GM23248 (cell line): ENCODE results near the gene ATN1. TPM values are rescaled to one million over a fixed set of nuclear protein-coding genes. Genes with fewer than 3 reads are reported as not detected.

Experiments
- DNase-seq: peaks from one replicate; pipeline ENCODE4 v3.0.0-alpha.2; 2015
- H2AFZ ChIP-seq: fragments of 200-600 bp; sonication (generic); 2 replicates; pipeline ENCODE4 v1.6.1; 2016; ENCODE audit warnings: antibody characterized with exemption
- H3F3A ChIP-seq: fragments of 200-600 bp; sonication (generic); 2 replicates; pipeline ENCODE4 v1.6.1; 2016; ENCODE audit warnings: mild to moderate bottlenecking, antibody characterized with exemption, mixed run types; ENCODE audit not compliant: insufficient read depth
- H3K27ac ChIP-seq: fragments of 200-600 bp; sonication (generic); 2 replicates; pipeline ENCODE4 v1.5.1; 2016; ENCODE audit warnings: mild to moderate bottlenecking
- H3K27me3 ChIP-seq: fragments of 200-600 bp; sonication (generic); replicated peaks from 2 replicates; pipeline ENCODE4 v1.6.1; 2016; ENCODE audit warnings: mild to moderate bottlenecking; ENCODE audit not compliant: insufficient read depth
- H3K36me3 ChIP-seq: fragments of 200-600 bp; sonication (generic); 2 replicates; pipeline ENCODE4 v1.6.1; 2016; ENCODE audit warnings: low read depth, mild to moderate bottlenecking
- H3K4me1 ChIP-seq: fragments of 200-600 bp; sonication (generic); 2 replicates; pipeline ENCODE4 v1.6.1; 2016; ENCODE audit warnings: mild to moderate bottlenecking; ENCODE audit not compliant: insufficient read depth
- H3K4me2 ChIP-seq: fragments of 200-600 bp; sonication (generic); one replicate; pipeline ENCODE4 v1.6.1; 2016; ENCODE audit warnings: mild to moderate bottlenecking; ENCODE audit not compliant: unreplicated experiment
- H3K4me3 ChIP-seq: fragments of 200-600 bp; sonication (generic); 2 replicates; pipeline ENCODE4 v1.5.1; 2016; ENCODE audit warnings: mild to moderate bottlenecking
- H3K79me2 ChIP-seq: fragments of 200-600 bp; sonication (generic); 2 replicates; pipeline ENCODE4 v1.6.1; 2016; ENCODE audit warnings: mild to moderate bottlenecking; ENCODE audit not compliant: insufficient read depth
- H3K9ac ChIP-seq: fragments of 200-600 bp; sonication (generic); 2 replicates; pipeline ENCODE4 v1.6.1; 2016; ENCODE audit warnings: mild to moderate bottlenecking
- H3K9me2 ChIP-seq: fragments of 200-600 bp; sonication (generic); 2 replicates; pipeline ENCODE4 v1.6.1; 2016; ENCODE audit warnings: mixed run types, mild to moderate bottlenecking, moderate library complexity; ENCODE audit not compliant: insufficient read depth
- H3K9me3 ChIP-seq: fragments of 200-600 bp; sonication (generic); one replicate; pipeline ENCODE4 v1.6.1; 2017; ENCODE audit warnings: low read depth
- H4K20me1 ChIP-seq: fragments of 200-600 bp; sonication (generic); 2 replicates; pipeline ENCODE4 v1.6.0; 2016; ENCODE audit not compliant: insufficient read depth
- EZH2 ChIP-seq: fragments of 200-600 bp; sonication (generic); IDR thresholded peaks from 2 replicates; pipeline ENCODE4 v1.6.1; 2018; ENCODE audit warnings: antibody characterized with exemption, mild to moderate bottlenecking; ENCODE audit not compliant: insufficient read depth, poor library complexity, severe bottlenecking
- EZH2phosphoT487 ChIP-seq: fragments of 200-600 bp; sonication (generic); IDR thresholded peaks from 2 replicates; pipeline ENCODE4 v1.6.1; 2018; ENCODE audit warnings: antibody characterized with exemption, moderate library complexity, mild to moderate bottlenecking, low read depth; ENCODE audit not compliant: insufficient read depth
- whole genome bisulfite sequencing, 2 experiments: methylation state at CpG; one replicate each; pipeline ENCODE4 v1.1.6; 2015 to 2017; ENCODE audit warnings: low lambda C conversion rate in 2 of 2, low coverage in 1 of 2; ENCODE audit errors: missing lambda C conversion rate in 2 of 2; 5-methylcytosine and 5-hydroxymethylcytosine counted together
- in situ Hi-C: fragments of 300-500 bp; cut with MboI; formaldehyde crosslinking; loops from 2 replicates; pipeline ENCODE4 v1.15.0; 2020
- polyA plus RNA-seq: library from polyadenylated mRNA; unstranded; fragments of >200 nt; fragmentation: Nextera tagmentation; extraction: Ambion mirVana; gene quantifications from 2 replicates; pipeline ENCODE4 v1.2.1, GENCODE V29; 2016
- total RNA-seq: library from RNA; depleted of rRNA; stranded (reverse); fragments of >200 nt; shearing (Covaris generic); gene quantifications from 2 replicates; pipeline ENCODE4 v1.2.3, GENCODE V29; 2014

ATN1 gene
- total and polyA plus RNA-seq, 2 experiments from 2014 or later = 6.5 to 14.7 TPM

DNA sequence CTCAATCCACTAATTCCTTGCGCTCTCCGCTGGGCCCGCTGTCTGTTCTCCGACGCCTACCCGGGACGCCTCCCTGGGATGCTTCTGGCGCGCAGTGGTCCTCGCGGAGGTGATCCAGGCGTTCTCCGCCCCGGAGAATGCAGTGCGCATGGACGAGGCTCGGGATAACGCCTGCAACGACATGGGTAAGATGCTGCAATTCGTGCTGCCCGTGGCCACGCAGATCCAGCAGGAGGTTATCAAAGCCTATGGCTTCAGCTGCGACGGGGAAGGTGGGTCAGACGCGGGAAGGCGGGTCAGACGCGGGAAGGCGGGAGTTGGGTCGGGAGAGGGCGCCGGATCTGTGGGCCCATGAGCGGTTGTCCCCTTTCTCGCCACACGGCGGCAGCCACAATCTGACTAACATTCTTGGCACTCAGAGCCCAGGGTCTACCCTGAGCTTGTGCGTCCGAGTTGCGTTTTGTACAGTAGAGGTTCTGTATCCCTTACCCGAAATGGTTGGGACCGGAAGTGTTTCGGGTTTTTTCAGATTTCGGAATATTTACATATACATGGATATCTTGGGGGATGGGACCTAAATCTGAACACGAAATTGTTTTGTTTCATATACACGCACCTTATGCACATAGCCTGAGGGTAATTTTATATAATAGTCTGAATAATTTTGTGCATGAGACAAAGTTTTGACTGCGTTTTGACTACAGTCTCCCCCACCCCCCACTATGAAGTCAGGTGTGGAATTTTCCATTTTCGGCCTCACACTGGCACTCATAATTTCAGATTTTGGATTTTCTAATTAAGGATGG, 16.8 kb downstream of the ATN1 start:
- TF ChIP-seq EZH2 (no peak), EZH2phosphoT487 (no peak)
- Histone ChIP-seq H3K4me3 (peak overlapping the region; percentile 82), H2AFZ (peak overlapping the region; percentile 31), H4K20me1 (no peaks in the 10 kb centered on the region), H3K79me2 (peaks cover 11% of the 10 kb centered on the region; the same call in 1 of the 2 replicates), H3K4me2 (peak overlapping the region; percentile 76), H3K27ac (peak overlapping the region; percentile 92), H3K9me3 (no peaks in the 10 kb centered on the region), H3K36me3 (0 out of 2 replicates have a peak, but pooled peaks cover under 1% of the 10 kb centered on the region), H3K9me2 (no peaks in the 10 kb centered on the region), H3F3A (peaks cover 45% of the 10 kb centered on the region), H3K9ac (peak overlapping the region; percentile 89), H3K27me3 (no peaks in the 10 kb centered on the region), H3K4me1 (peaks cover 17% of the 10 kb centered on the region)
- in situ Hi-C loops = loop anchor here (10.0 kb wide), 1 partner anchor 170 kb away; no protein-coding TSS in a partner anchor
- WGBS, 2 experiments = 2% methylated on average over 46 to 48 of the region's 48 CpGs
- peak; percentile 97 for DNase-seq

DNA sequence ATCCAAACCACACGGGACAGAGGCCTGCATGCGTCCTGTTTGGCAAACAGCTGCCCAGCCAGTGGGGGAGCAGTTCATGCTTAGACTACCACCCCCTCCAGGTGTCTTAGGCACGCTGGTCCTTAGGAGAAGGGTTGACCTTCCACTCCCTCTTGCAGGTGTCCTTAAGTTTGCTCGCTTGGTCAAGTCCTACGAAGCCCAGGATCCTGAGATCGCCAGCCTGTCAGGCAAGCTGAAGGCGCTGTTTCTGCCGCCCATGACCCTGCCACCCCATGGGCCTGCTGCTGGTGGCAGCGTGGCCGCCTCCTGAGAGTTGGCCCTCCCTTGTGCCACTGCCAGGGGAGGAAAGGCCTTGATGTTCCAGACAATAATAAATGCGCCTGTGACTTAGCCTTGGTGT, 17.9 kb downstream of the ATN1 start:
- no peak for DNase-seq
- Histone ChIP-seq H3K79me2 (peaks cover 11% of the 10 kb centered on the region; the same call in 1 of the 2 replicates), H3K4me3 (no peak overlapping the region; the same call in 1 of the 2 replicates), H3K36me3 (no peaks in the 10 kb centered on the region), H3K27me3 (no peaks in the 10 kb centered on the region), H3K4me2 (no peak overlapping the region), H3K4me1 (peaks cover 17% of the 10 kb centered on the region), H4K20me1 (no peaks in the 10 kb centered on the region), H3K9me3 (no peaks in the 10 kb centered on the region), H3K27ac (no peak overlapping the region), H3K9me2 (no peaks in the 10 kb centered on the region), H2AFZ (no peak overlapping the region), H3F3A (peaks cover 34% of the 10 kb centered on the region), H3K9ac (0 out of 2 replicates have a peak overlapping the region, but pooled peaks have one; percentile 89)
- TF ChIP-seq EZH2 (no peak), EZH2phosphoT487 (no peak)
- in situ Hi-C loops = loop anchor here (10.0 kb wide), 1 partner anchor 169 kb away; no protein-coding TSS in a partner anchor
- 93 to 96% methylated on average over 11 of the region's 11 CpGs for WGBS, 2 experiments

DNA sequence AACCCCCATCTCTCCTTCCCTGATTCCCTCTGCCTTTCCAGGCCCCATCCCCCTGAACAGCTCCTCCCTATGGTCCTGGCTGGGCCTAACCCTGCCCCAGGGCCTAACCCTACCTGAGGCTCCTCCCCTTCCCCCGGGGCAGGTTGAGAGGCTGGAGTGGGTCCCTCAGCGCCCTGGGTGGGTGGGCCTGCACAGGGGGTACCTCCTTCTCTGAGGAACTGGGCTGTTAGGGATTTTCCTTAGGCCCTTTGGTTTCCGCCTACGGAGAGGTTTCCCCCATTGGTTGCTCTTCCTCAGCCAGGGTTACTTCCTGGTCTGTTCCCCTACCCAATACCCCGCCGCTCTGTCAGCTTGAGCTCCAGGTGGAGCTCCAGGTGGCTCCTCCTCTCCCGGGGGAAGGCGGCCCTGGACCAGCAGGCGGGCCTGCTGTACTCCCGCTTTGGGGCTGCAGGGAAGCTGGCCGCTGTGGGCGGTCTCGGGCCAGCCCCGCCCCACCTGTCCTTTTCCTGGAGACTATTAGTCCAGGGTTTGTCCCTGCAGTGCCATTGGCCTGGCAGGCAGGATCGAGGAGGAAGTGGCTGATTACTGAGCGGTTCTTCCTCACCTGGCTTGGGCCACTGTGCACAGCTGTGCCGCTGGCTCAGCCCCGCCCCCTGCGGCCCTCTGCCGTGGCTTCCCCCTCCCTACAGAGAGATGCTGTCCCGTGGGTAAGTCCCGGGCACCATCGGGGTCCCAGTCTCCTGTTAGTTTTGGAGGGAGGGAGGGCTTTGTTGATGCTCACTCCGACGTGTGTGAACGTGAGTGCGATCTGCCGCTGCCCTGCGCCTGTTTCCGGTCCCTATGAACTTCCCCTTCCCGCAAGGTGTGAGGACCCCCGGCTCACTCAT, 18.5 kb downstream of the ATN1 start:
- Histone ChIP-seq H3K4me1 (peaks cover 17% of the 10 kb centered on the region), H4K20me1 (no peaks in the 10 kb centered on the region), H3K9me3 (no peaks in the 10 kb centered on the region), H3F3A (peaks cover 28% of the 10 kb centered on the region), H3K27ac (no peak overlapping the region), H3K36me3 (no peaks in the 10 kb centered on the region), H3K9me2 (no peaks in the 10 kb centered on the region), H3K79me2 (peaks cover 11% of the 10 kb centered on the region; the same call in 1 of the 2 replicates), H3K27me3 (no peaks in the 10 kb centered on the region), H3K4me3 (no peak overlapping the region), H3K9ac (no peak overlapping the region), H3K4me2 (no peak overlapping the region), H2AFZ (no peak overlapping the region)
- 65 to 69% methylated on average over 31 to 32 of the region's 32 CpGs for WGBS, 2 experiments
- TF ChIP-seq EZH2 (no peak), EZH2phosphoT487 (no peak)
- DNase-seq = no peak
- in situ Hi-C loops = loop anchor here (10.0 kb wide), 1 partner anchor 169 kb away; no protein-coding TSS in a partner anchor

DNA sequence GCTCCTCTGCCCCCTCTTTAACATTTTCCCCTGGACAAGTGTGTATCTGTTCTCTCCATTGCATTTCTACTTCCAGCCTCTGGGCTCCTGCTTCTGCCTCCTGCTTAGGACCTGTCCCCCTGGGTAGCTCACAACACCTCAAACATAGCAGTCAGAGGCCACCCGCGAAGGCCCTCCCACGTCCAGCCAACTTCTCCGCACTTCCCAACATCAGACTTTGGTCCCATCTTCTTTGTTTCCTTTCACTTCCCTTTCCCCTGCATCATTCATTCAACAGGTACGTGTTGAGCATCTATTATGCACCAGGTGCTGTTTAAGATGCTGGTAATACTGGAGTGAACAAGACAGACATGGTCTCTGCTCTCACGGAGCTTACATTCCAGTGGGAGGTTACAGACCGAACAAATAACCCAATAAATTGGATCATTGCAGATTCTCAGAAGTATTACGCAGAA, 19.2 kb downstream of the ATN1 start:
- Histone ChIP-seq H3K9ac (no peak overlapping the region), H3K9me3 (no peaks in the 10 kb centered on the region), H2AFZ (no peak overlapping the region), H3F3A (peaks cover 26% of the 10 kb centered on the region), H3K4me3 (no peak overlapping the region), H3K36me3 (no peaks in the 10 kb centered on the region), H4K20me1 (no peaks in the 10 kb centered on the region), H3K79me2 (peaks cover 11% of the 10 kb centered on the region; the same call in 1 of the 2 replicates), H3K4me1 (peaks cover 17% of the 10 kb centered on the region), H3K4me2 (no peak overlapping the region), H3K9me2 (no peaks in the 10 kb centered on the region), H3K27ac (no peak overlapping the region), H3K27me3 (no peaks in the 10 kb centered on the region)
- WGBS, 2 experiments = 73 to 79% methylated on average over 8 of the region's 8 CpGs
- in situ Hi-C loops = loop anchor here (10.0 kb wide), 1 partner anchor 168 kb away; no protein-coding TSS in a partner anchor
- no peak for TF ChIP-seq EZH2
- DNase-seq = no peak
